ENCODE measurements around the gene CCT6B.
"Not testable (repeated sequence)": the region's sequence is repeated elsewhere in the genome, so short reads cannot be mapped to it uniquely, and the experiment has no call there.

The CCT6B gene

GRCh38 chr17:34961093-34961911, at the start of gene CCT6B, which contains the start of gene ZNF830:
Gene CCT6B, minus strand, starts transcription at chr17:34961460. Its CDS starts 67 bp downstream, at chr17:34961393.
Gene ZNF830, plus strand, starts transcription at chr17:34961540. Its CDS starts 27 bp downstream, at chr17:34961567.
- DNase-seq: peak in 55 of 56 donors; percentile 41 to 96 (median 87)

GRCh38 chr17:35010093-35010492, 48.8 kb upstream of the CCT6B start:
- no peak for DNase-seq

- DNase-seq: no peak
Observed at GRCh38 chr17:35006961-35007360, 45.7 kb upstream of the CCT6B start.

GRCh38 chr17:35006345-35006744, 45.1 kb upstream of the CCT6B start:
- DNase-seq: no peak

- no peak for DNase-seq
Observed at GRCh38 chr17:35003778-35004177, 42.5 kb upstream of the CCT6B start.

- no peak for DNase-seq
Observed at GRCh38 chr17:35002876-35003551, 41.8 kb upstream of the CCT6B start.

GRCh38 chr17:35001549-35001948, 40.3 kb upstream of the CCT6B start:
- no peak for DNase-seq

- not testable (repeated sequence) for DNase-seq
Observed at GRCh38 chr17:35000965-35001364, 39.7 kb upstream of the CCT6B start.

- DNase-seq: no peak
Observed at GRCh38 chr17:34999456-34999855, 38.2 kb upstream of the CCT6B start.

GRCh38 chr17:34998205-34998604, 36.9 kb upstream of the CCT6B start:
- peak in 54 of 56 donors; percentile 6 to 87 (median 61) for DNase-seq

GRCh38 chr17:34997355-34997862, 36.1 kb upstream of the CCT6B start:
- DNase-seq: no peak

GRCh38 chr17:34996422-34997285, 35.4 kb upstream of the CCT6B start:
- DNase-seq: no peak

GRCh38 chr17:34993031-34993430, 31.8 kb upstream of the CCT6B start:
- DNase-seq: no peak

- DNase-seq: no peak
Observed at GRCh38 chr17:34991606-34992005, 30.3 kb upstream of the CCT6B start.

- no peak for DNase-seq
Observed at GRCh38 chr17:34990921-34991365, 29.7 kb upstream of the CCT6B start.

- DNase-seq: no peak
Observed at GRCh38 chr17:34989473-34989872, 28.2 kb upstream of the CCT6B start.

GRCh38 chr17:34988644-34989043, 27.4 kb upstream of the CCT6B start:
- DNase-seq: no peak

- no peak for DNase-seq
Observed at GRCh38 chr17:34987232-34987631, 26.0 kb upstream of the CCT6B start.

GRCh38 chr17:34981538-34982241, 20.4 kb upstream of the CCT6B start:
- DNase-seq: no peak

GRCh38 chr17:34980681-34981537, 19.6 kb upstream of the CCT6B start:
- DNase-seq: peak in 49 of 56 donors; percentile 37 to 94 (median 78)
